OCI-LY3 (cell line): Measurements from ENCODE around the gene MX1.

ENCODE experiments used
- EZH2phosphoT487 ChIP-seq: fragments of 200-600 bp; shearing (Covaris generic); IDR thresholded peaks from 2 replicates; pipeline ENCODE4 v1.6.1; 2018; ENCODE audit warnings: antibody characterized with exemption, mixed run types, low read depth
- TF ChIP-seq, protein P1 (sequence below): fragments of 200-600, 300-600 bp; sonication (generic); IDR thresholded peaks from 2 replicates; pipeline ENCODE4 v1.5.1; 2014; ENCODE audit warnings: antibody characterized with exemption, low read length, low read depth

DNA sequence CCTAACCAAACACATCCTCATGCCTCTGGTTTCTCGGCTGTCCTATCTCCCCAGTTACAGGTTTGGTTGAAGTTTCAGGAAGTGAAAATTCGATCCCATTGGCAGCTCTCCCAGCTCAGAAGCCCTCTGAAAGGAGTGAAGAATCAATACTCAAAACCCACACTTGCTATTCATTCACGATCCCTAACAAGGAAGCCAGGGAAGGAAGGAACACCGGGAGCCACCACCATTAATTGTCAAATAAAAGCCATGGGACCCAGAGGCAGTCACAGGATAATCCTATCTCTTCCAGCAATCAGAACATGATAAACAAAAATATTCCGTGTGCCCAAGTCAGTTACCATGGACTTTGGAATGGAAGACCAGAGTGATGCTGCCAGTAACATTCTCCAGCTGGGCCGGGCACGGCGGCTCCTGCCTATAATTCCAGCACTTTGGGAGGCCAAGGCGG is 74.9 kb downstream of the MX1 start:
- no peak for TF ChIP-seq EZH2phosphoT487
- TF ChIP-seq, protein P1, sequence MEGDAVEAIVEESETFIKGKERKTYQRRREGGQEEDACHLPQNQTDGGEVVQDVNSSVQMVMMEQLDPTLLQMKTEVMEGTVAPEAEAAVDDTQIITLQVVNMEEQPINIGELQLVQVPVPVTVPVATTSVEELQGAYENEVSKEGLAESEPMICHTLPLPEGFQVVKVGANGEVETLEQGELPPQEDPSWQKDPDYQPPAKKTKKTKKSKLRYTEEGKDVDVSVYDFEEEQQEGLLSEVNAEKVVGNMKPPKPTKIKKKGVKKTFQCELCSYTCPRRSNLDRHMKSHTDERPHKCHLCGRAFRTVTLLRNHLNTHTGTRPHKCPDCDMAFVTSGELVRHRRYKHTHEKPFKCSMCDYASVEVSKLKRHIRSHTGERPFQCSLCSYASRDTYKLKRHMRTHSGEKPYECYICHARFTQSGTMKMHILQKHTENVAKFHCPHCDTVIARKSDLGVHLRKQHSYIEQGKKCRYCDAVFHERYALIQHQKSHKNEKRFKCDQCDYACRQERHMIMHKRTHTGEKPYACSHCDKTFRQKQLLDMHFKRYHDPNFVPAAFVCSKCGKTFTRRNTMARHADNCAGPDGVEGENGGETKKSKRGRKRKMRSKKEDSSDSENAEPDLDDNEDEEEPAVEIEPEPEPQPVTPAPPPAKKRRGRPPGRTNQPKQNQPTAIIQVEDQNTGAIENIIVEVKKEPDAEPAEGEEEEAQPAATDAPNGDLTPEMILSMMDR, result no peak
